H1 (cell line): ENCODE results near the gene PGLYRP1.

ENCODE experiments used
- TCF12 ChIP-seq: IDR thresholded peaks from 2 replicates; pipeline ENCODE4 v1.6.1; 2011; ENCODE audit warnings: low read depth, mild to moderate bottlenecking, low read length
- TF ChIP-seq, protein P1 (sequence below): IDR thresholded peaks from 2 replicates; pipeline ENCODE4 v1.6.1; 2012; ENCODE audit warnings: low read length, inconsistent platforms

DNA sequence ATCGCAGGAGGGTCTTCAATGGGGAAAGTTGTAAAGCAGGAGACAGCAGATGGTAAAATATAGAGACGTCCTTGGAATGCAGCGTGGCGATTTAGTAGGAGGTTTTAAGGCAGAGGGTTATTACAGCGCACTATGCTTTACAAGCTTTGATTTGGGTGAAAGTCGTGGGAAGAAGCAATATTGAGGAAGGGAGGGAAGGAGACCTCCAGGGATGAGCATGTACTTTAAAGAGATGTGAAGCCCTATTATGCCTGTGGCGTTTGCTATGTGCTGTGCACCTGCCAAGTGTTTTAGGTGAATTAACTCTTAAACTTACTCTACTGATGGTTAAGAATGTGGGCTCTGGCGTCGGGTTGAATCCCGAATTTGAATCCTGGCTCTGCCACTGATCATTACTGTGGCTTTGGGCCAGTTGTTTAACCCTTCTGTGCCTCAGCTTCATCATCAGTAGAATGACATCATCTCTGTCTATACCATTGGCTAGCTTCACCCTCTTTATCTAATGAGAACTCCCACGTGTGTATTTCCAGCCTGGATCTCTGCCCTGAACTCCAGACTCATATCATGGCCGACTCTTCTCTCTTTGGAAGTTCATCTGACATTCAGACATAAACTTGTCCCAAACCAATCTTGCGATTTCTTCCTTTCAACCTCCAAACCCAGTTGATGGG lies 27.0 kb downstream of the PGLYRP1 start:
- TF ChIP-seq, protein P1, sequence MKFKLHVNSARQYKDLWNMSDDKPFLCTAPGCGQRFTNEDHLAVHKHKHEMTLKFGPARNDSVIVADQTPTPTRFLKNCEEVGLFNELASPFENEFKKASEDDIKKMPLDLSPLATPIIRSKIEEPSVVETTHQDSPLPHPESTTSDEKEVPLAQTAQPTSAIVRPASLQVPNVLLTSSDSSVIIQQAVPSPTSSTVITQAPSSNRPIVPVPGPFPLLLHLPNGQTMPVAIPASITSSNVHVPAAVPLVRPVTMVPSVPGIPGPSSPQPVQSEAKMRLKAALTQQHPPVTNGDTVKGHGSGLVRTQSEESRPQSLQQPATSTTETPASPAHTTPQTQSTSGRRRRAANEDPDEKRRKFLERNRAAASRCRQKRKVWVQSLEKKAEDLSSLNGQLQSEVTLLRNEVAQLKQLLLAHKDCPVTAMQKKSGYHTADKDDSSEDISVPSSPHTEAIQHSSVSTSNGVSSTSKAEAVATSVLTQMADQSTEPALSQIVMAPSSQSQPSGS, result no peak
- no peak for TF ChIP-seq TCF12
